H1 (cell line): Measurements from ENCODE around the gene SCN7A. TPM values are rescaled to one million over a fixed set of nuclear protein-coding genes. Genes with fewer than 3 reads are reported as not detected.

ENCODE experiments used
- CBX5 ChIP-seq: fragments of 300-800, 300-1000 bp; sonication (generic); IDR thresholded peaks from 2 replicates; pipeline ENCODE4 v1.7.1; 2016; ENCODE audit warnings: antibody characterized with exemption, low read length, low read depth
- CREB1 ChIP-seq: IDR thresholded peaks from 2 replicates; pipeline ENCODE4 v1.6.1; 2012; ENCODE audit warnings: inconsistent platforms
- NRF1 ChIP-seq: IDR thresholded peaks from 2 replicates; pipeline ENCODE4 v1.6.1; 2011; ENCODE audit warnings: mild to moderate bottlenecking, low read depth, low read length, improper control_type of control experiment
- polyA plus RNA-seq, 7 experiments: library from polyadenylated mRNA; depleted of rRNA in 3 of 7; stranded (reverse) in 5 of 7; unstranded in 2 of 7; fragments of >200 nt in 5 of 7; fragments of 200-250 nt in 2 of 7; gene quantifications; 1 replicate in 5 of 7; 2 replicates in 1 of 7; 4 replicates in 1 of 7; pipeline versions ENCODE4 v1.2.1 to v1.2.3, GENCODE V29; 2011 to 2013; ENCODE audit warnings: missing spikeins in 2 of 7, mixed read lengths in 2 of 7
- total RNA-seq: library from RNA; stranded (reverse); fragmentation: NEBNext Ultra II Directional; extraction: Animal tissue kit (Norgen Biotek cat#: 25700); gene quantifications from 2 replicates; pipeline ENCODE4 v1.2.1, GENCODE V29; 2021

SCN7A gene
- total and polyA plus RNA-seq, 2 of the 8 experiments (the other 6 are each of a cell fraction or from before 2014, with no cell fraction given): 0.09 to 0.19 TPM

DNA sequence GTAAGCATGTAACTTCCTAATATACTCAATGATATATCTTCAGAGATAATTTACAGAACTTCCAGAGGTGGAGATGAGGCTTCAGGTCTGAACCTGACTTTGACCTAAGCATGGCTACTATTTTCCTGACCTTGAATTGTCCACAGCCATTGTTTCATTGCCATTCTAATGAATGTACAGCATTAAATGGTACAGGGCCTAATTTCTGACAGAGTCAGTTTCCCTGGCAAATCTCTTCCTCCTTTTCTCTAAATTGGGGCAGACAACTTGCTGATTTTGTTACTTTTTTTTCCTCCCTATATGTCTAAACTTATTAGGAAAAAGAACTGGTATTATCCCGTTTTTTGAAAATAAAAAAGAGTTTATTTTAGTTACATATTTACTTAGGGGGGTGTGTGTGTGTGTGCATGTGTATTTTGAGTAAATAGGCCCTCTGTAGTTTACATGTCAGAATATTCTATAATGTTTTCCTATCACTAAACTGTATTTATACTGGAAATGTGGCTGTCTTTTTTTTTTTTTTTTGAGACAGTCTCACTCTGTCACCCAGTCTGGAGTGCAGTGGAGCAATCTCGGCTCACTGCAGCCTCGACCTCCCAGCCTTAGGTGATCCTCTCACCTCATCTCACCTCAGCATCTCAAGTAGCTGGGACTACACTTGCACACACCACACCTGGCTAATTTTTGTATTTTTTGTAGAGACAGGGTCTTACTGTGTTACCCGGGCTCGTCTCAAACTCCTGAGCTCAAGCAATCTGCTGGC lies 75.0 kb downstream of the SCN7A start (continued):
- TF ChIP-seq CREB1 (no peak), NRF1 (no peak), CBX5 (no peak)
